K562 (cell line): ENCODE measurements around the gene TRIOBP. TPM values are rescaled to one million over a fixed set of nuclear protein-coding genes. Genes with fewer than 3 reads are reported as not detected.
A peak's percentile ranks its signal among the peaks of the same experiment; 100 is the strongest.

Experiments
- CBFA2T2 ChIP-seq: fragments of 450-650 bp; conservative IDR thresholded peaks from 2 replicates; pipeline ENCODE4 v1.6.1; 2017; ENCODE audit warnings: mild to moderate bottlenecking
- CBX2 ChIP-seq: fragments of 200-600 bp; sonication (generic); IDR thresholded peaks from one replicate; pipeline ENCODE4 v1.6.1; 2012; ENCODE audit warnings: mild to moderate bottlenecking, low read length, inconsistent platforms; ENCODE audit not compliant: insufficient read depth, poor library complexity, severe bottlenecking
- CEBPB ChIP-seq: fragments of 450-650 bp; IDR thresholded peaks from 2 replicates; pipeline ENCODE4 v1.6.1; 2016; ENCODE audit warnings: missing genetic modification characterization, missing compliant biosample characterization
- GABPB2 ChIP-seq: fragments of 250-450 bp; sonication (Bioruptor Pico); conservative IDR thresholded peaks from 2 replicates; pipeline ENCODE4 v1.5.1; 2021; ENCODE audit warnings: mild to moderate bottlenecking
- HMG20B ChIP-seq: fragments of 250-450 bp; sonication (Bioruptor Pico); IDR thresholded peaks from 2 replicates; pipeline ENCODE4 v1.5.0; 2021; ENCODE audit warnings: mild to moderate bottlenecking
- HNRNPUL1 ChIP-seq: fragments of 200-400 bp; formaldehyde crosslinking; IDR thresholded peaks from 2 replicates; pipeline ENCODE4 v1.6.1; 2017; ENCODE audit warnings: low read length
- IRF1 ChIP-seq: sonication (generic); formaldehyde crosslinking; IDR thresholded peaks from 2 replicates; pipeline ENCODE4 v1.8.0; 2022; ENCODE audit warnings: missing genetic modification reagents, mild to moderate bottlenecking, borderline replicate concordance
- LCOR ChIP-seq: sonication (generic); formaldehyde crosslinking; IDR thresholded peaks from 2 replicates; pipeline ENCODE4 v1.8.0; 2022; ENCODE audit warnings: mild to moderate bottlenecking, missing genetic modification reagents
- MCM7 ChIP-seq, 2 experiments: fragments of 450-650 bp; IDR thresholded peaks; 2 replicates each; pipeline ENCODE4 v1.6.1; 2016 to 2018
- MEIS2 ChIP-seq: fragments of 450-650 bp; IDR thresholded peaks from 2 replicates; pipeline ENCODE4 v1.6.1; 2014; ENCODE audit warnings: mild to moderate bottlenecking; ENCODE audit not compliant: partially characterized antibody
- MLX ChIP-seq, 2 experiments: fragments of 450-650 bp in 1 of 2; sonication (generic) in 1 of 2; formaldehyde crosslinking; conservative IDR thresholded peaks; 2 replicates each; pipeline versions ENCODE4 v1.4.0 to v1.8.1; 2020 to 2022; ENCODE audit warnings: mild to moderate bottlenecking in 1 of 2, missing genetic modification reagents in 1 of 2
- PCBP2 ChIP-seq: fragments of 200-400 bp; formaldehyde crosslinking; IDR thresholded peaks from 2 replicates; pipeline ENCODE4 v1.6.1; 2018; ENCODE audit warnings: low read length, low read depth, mild to moderate bottlenecking, moderate library complexity; ENCODE audit not compliant: poor library complexity, severe bottlenecking
- PRPF4 ChIP-seq: fragments of 200-400 bp; formaldehyde crosslinking; IDR thresholded peaks from one replicate; pipeline ENCODE4 v1.6.1; 2017; ENCODE audit warnings: low read length, low read depth, mild to moderate bottlenecking; ENCODE audit not compliant: insufficient read depth, poor library complexity, severe bottlenecking
- SNAPC5 ChIP-seq: fragments of 250-450 bp; sonication (Bioruptor Pico); IDR thresholded peaks from 2 replicates; pipeline ENCODE4 v1.8.0; 2021; ENCODE audit warnings: moderate library complexity, mild to moderate bottlenecking, inconsistent platforms
- SOX6 ChIP-seq: fragments of 450-650 bp; IDR thresholded peaks from 2 replicates; pipeline ENCODE4 v1.6.1; 2014; ENCODE audit warnings: mild to moderate bottlenecking
- TAF7 ChIP-seq: fragments of 450-650 bp; IDR thresholded peaks from 2 replicates; pipeline ENCODE4 v1.6.1; 2016; ENCODE audit warnings: missing genetic modification characterization, missing compliant biosample characterization
- USF1 ChIP-seq: sonication (generic); formaldehyde crosslinking; IDR thresholded peaks from 2 replicates; pipeline ENCODE4 v1.9.0; 2022; ENCODE audit warnings: mild to moderate bottlenecking, missing genetic modification reagents
- USF2 ChIP-seq: sonication (generic); formaldehyde crosslinking; IDR thresholded peaks from 2 replicates; pipeline ENCODE4 v1.5.0; 2020; ENCODE audit warnings: missing genetic modification reagents
- polyA plus RNA-seq, 8 experiments: library from polyadenylated mRNA; depleted of rRNA in 4 of 8; stranded (reverse) in 5 of 8; unstranded in 3 of 8; fragments of >200 nt; fragmentation: Nextera tagmentation in 2 of 8; fragmentation: Illumina TruSeq in 1 of 8; extraction: Ambion mirVana in 2 of 8; extraction: Trizol in 1 of 8; gene quantifications; 2 replicates each; pipeline versions ENCODE4 v1.2.1 to v1.2.3, GENCODE V29; 2011 to 2014; ENCODE audit warnings: inconsistent platforms in 1 of 8, missing spikeins in 1 of 8
- total RNA-seq, 7 experiments: library from RNA; depleted of rRNA in 6 of 7; stranded (reverse); fragments of >200 nt in 6 of 7; fragmentation: Illumina TruSeq in 2 of 7; extraction: Trizol in 2 of 7; gene quantifications; 2 replicates each; pipeline versions ENCODE4 v1.2.1 to v1.2.3, GENCODE V29; 2011 to 2021; ENCODE audit warnings: low replicate concordance in 1 of 7
- TF ChIP-seq, protein P1 (sequence below): fragments of 450-650 bp; formaldehyde crosslinking; IDR thresholded peaks from 2 replicates; pipeline ENCODE4 v1.4.0; 2022; ENCODE audit warnings: mild to moderate bottlenecking, moderate library complexity
- TF ChIP-seq, protein P2 (sequence below): sonication (generic); formaldehyde crosslinking; IDR thresholded peaks from 2 replicates; pipeline ENCODE4 v1.8.0; 2022; ENCODE audit warnings: mild to moderate bottlenecking, missing genetic modification reagents
- TF ChIP-seq, protein P3 (sequence below): fragments of 250-450 bp; sonication (Bioruptor Pico); IDR thresholded peaks from 2 replicates; pipeline ENCODE4 v1.5.0; 2021

Gene TRIOBP
- total and polyA plus RNA-seq, 9 of the 15 experiments (the other 6 are each of a cell fraction or from before 2014, with no cell fraction given) = 0.24 to 13.8 (median 5.5) TPM

- TF ChIP-seq IRF1 (CRISPR knock-in tag) (no peak), HMG20B (CRISPR knock-in tag) (no peak), HNRNPUL1 (no peak), SOX6 (no peak), LCOR (CRISPR knock-in tag) (no peak), USF2 (CRISPR knock-in tag) (no peak), MLX (CRISPR knock-in tag; conservative IDR thresholded peaks at IDR 0.05) (no peak), PRPF4 (no peak), TAF7 (tag) (no peak), MEIS2 (no peak), CEBPB (no peak), GABPB2 (CRISPR knock-in tag) (no peak), USF1 (CRISPR knock-in tag) (no peak), PCBP2 (no peak), MCM7 (IDR thresholded peaks at IDR 0.05) (no peak), SNAPC5 (CRISPR knock-in tag) (no peak), CBX2 (no peak), CBFA2T2 (peak; percentile 29)
- TF ChIP-seq, protein P1, sequence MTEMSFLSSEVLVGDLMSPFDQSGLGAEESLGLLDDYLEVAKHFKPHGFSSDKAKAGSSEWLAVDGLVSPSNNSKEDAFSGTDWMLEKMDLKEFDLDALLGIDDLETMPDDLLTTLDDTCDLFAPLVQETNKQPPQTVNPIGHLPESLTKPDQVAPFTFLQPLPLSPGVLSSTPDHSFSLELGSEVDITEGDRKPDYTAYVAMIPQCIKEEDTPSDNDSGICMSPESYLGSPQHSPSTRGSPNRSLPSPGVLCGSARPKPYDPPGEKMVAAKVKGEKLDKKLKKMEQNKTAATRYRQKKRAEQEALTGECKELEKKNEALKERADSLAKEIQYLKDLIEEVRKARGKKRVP = no peak
- TF ChIP-seq, protein P2, sequence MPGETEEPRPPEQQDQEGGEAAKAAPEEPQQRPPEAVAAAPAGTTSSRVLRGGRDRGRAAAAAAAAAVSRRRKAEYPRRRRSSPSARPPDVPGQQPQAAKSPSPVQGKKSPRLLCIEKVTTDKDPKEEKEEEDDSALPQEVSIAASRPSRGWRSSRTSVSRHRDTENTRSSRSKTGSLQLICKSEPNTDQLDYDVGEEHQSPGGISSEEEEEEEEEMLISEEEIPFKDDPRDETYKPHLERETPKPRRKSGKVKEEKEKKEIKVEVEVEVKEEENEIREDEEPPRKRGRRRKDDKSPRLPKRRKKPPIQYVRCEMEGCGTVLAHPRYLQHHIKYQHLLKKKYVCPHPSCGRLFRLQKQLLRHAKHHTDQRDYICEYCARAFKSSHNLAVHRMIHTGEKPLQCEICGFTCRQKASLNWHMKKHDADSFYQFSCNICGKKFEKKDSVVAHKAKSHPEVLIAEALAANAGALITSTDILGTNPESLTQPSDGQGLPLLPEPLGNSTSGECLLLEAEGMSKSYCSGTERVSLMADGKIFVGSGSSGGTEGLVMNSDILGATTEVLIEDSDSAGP (CRISPR knock-in tag) = no peak
- TF ChIP-seq, protein P3, sequence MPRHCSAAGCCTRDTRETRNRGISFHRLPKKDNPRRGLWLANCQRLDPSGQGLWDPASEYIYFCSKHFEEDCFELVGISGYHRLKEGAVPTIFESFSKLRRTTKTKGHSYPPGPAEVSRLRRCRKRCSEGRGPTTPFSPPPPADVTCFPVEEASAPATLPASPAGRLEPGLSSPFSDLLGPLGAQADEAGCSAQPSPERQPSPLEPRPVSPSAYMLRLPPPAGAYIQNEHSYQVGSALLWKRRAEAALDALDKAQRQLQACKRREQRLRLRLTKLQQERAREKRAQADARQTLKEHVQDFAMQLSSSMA (CRISPR knock-in tag) = no peak
Observed at GRCh38 chr22:37762389-37762836, 65.6 kb downstream of the TRIOBP start (continued).
